ENCODE data around the gene FOXD1.
"Not testable (repeated sequence)": the region's sequence is repeated elsewhere in the genome, so short reads cannot be mapped to it uniquely, and the experiment has no call there.

FOXD1 gene

GRCh38 chr5:73448463-73449136, at the start of gene FOXD1:
FOXD1 (minus strand) TSS chr5:73448777; CDS start chr5:73448362, 415 bp downstream.
- DNase-seq (ENCODE audit: low spot score), result peak; percentile 96

- no peak for DNase-seq (ENCODE audit: low spot score)
Observed at GRCh38 chr5:73497497-73498056, 49.0 kb upstream of the FOXD1 start.

DNA sequence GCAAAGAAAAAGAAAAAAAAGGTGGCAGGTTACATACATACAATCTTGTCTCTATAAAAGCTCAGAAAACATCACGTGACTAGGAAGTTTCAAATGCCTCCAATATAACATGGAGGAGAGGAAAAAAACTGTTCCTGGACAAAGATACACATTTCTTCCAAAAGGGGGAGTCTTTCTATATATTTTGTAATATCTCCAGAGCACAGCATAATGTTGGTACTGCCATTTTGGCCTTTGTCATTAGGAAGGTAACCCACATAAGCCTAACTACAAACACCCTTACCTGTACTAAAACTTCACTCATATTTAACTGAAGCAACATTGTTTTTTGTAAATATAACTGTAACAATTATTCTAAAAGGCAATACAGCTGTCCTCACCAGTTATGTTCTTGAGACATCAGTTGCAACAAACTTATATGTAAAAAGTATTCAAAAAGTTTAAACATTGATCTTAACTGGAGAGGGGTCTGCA, 48.4 kb upstream of the FOXD1 start:
- DNase-seq (ENCODE audit: low spot score), result peak; percentile 80

GRCh38 chr5:73495772-73496335, 47.3 kb upstream of the FOXD1 start:
- no peak for DNase-seq (ENCODE audit: low spot score)

- DNase-seq (ENCODE audit: low spot score), result no peak
Observed at GRCh38 chr5:73494721-73495120, 46.1 kb upstream of the FOXD1 start.

DNA sequence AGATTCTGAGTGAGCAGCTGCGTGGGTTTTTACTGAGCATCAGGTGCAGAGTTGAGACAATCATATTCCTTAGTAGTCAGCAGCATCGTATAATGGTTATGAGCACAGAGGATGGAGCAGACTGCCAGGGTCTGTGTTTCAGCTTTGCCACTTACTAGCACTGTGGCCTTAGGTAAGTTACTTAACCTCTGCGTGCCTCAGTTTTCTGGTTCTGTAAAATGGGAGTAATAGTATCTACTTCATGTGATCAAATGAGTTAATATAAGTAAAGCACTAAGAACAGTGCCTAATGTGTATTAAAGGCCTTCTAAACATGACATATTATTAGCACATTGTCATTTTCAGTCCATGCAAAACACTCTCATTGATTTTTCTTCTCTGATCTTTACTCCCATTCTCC, 44.8 kb upstream of the FOXD1 start:
- no peak for DNase-seq (ENCODE audit: low spot score)

- no peak for DNase-seq (ENCODE audit: low spot score)
Observed at GRCh38 chr5:73491155-73491554, 42.6 kb upstream of the FOXD1 start.

DNA sequence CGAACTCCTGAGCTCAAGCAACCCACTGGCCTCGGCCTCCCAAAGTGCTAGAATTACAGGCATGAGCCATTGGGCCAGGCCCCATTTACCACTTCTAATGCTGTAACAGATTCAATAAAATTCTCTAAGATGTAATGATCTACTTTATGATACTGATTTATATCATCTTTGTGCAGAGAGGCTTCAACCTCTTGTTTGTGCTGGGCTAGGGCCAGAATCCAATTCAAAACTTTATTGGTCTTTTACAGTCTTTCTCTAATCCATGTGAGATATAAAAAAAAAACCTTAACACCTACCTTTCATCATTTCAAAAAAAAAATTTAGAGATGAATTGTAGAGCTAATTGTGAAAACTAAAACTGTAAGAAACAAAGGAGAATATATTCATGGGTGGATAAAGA, 41.5 kb upstream of the FOXD1 start:
- no peak for DNase-seq (ENCODE audit: low spot score)

DNA sequence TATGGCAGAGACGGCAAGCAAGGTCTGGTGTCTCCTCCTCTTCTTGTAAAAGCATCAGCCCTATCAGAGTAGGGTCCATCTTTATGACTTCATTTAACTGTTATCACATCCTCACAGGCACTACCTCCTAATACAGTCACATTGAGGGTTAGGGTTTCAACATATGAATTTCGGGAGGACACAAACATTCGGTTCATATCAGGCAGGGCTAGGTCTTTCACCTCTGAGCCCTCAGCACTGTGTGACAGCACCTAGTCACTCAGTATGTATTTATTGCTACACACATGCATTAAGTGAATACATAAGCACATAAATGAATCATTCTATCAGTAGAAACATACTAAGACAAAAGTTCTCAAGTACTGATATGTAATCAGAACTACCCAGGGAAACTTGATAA, 40.2 kb upstream of the FOXD1 start:
- DNase-seq (ENCODE audit: low spot score), result no peak

DNA sequence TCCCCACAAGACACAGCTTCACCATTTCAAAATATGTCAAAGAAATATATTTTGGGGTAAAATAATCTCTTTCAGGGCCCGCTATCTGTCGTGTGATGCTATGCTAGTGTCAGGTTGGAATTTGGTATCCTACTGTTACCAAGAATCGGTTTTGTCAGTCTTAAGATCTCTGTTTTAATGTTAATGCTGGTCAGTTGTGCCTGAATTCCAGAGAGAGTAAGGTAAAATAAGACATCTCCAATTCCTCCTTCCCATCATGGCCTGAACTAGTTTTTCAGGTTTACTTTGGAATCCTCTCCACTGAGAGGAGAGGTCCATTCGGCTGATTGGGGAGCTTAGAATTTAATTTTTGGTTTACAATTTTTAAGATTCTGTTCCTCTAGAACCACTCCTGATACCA, 39.2 kb upstream of the FOXD1 start:
- DNase-seq (ENCODE audit: low spot score), result no peak

DNA sequence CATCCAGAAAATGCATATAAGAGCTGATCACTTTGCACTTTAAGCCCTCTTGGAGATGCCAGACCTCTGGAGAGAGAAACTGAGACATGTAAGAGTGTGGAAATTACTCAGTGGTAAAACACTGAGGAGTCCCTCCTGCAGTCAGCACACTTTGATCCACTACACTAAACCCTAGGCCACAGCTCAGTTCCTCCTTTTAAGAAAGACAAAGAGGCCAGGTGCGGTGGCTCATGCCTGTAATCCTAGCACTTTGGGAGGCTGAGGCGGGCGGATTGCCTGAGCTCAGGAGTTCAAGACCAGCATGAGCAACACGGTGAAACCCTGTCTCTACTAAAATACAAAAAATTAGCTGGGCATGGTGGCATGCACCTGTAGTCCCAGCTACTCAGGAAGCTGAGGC, 38.7 kb upstream of the FOXD1 start:
- not testable (repeated sequence) for DNase-seq (ENCODE audit: low spot score)

DNA sequence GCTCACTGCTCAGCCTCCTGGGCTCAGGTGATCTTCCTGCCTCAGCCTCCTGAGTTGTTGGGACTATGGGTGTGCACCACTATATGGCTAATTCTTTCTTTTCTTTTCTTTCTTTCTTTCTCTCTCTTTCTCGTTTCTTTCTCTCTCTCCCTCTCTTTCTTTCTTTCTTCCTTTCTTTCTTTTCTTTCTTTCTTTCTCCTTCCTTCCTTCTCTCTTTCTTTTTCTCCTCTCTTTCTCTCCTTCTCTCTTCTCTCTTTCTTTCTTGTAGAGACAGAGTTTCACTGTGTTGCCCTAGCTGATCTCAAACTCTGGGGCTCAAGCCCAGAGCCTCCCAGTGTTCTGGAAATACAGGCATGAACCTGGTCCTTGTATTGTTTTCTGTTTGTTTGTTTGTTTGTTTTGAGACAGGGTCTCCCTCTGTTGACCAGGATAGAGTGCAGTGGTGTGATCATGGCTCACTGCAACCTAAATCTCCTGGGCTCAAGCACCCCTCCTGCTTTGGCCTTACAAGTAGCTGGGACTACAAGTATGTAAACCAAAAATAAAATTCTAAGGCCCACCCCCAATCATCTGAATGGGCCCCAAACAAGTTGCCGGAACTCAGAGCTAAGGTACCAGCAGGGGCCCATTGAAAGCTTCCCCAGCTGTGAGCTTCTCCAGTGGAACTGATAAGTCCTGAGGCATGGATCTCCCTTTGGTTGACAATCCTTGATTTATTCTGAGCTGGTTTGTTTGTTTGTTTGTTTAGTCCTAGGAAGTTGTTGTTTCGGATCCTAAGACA, 37.7 kb upstream of the FOXD1 start:
- DNase-seq (ENCODE audit: low spot score), result no peak

GRCh38 chr5:73485715-73486114, 37.1 kb upstream of the FOXD1 start:
- no peak for DNase-seq (ENCODE audit: low spot score)

DNA sequence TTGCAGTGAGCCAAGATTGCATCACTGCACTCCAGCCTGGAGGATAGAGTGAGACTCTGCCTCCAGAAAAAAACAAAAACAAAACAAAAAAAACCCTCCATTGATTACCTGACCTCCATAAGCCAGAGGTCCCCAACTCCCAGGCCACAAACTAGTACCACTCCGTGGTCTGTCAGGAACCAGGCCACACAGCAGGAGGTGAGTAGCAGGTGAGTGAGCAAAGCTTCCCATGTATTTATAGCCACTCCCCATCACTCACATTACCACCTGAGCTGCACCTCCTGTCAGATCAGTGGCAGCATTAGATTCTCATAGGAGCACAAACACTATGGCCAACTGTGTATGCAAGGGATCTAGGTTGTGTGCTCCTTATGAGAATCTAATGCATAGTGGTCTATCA, 35.9 kb upstream of the FOXD1 start:
- no peak for DNase-seq (ENCODE audit: low spot score)

DNA sequence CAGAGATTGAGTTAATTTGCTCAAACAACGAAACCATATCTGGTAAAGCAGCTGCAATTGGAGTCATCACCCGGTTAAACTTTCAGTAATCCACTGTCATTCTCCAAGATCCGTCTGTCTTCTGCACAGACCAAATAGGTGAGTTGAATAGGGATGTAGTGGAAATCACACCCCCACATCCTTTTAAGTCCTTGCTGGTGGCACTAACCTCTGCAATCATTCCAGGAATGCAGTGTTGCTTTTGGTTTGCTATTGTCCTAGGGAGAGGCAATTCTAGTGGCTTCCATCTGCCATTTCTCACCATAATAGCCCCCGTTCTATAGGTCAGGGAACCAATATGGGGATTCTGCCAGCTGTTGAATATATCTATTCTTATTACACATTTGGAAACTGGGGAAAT, 35.1 kb upstream of the FOXD1 start:
- DNase-seq (ENCODE audit: low spot score), result no peak

DNA sequence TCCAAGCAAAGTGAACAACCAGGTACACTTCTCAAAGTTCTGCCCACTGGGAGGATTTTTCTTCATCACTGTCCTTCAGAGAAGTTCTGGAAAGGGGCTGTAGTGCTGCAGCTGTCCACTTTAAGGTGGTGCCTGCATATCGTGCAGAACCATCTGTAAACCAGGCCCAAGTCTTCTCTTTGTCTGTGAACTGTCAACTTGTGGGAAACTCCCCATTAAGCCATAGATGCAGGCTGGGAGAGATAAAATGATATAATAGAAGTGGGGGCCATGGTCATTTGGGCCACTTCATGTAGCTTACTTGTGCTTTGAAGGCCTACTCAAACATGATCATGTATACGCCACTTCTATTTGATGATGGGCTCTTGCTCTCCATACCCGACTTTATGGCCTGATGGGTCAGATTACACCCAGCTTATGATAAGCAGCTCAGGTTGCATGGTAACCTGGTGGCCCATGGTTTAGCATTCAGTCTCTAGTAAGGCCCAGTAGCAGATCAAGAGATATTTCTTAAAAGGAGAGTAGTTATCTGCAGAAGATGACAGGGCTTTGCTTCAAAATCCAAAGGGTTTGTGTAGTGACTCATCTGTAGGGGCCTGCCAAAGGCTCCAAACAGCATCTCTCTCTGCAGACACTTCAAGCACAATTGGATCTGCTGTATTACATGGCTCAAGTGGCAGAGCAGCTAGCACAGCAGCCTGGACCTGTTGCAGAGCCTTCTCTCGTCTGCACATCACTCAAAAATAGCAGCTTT, 34.0 kb upstream of the FOXD1 start:
- DNase-seq (ENCODE audit: low spot score), result no peak

DNA sequence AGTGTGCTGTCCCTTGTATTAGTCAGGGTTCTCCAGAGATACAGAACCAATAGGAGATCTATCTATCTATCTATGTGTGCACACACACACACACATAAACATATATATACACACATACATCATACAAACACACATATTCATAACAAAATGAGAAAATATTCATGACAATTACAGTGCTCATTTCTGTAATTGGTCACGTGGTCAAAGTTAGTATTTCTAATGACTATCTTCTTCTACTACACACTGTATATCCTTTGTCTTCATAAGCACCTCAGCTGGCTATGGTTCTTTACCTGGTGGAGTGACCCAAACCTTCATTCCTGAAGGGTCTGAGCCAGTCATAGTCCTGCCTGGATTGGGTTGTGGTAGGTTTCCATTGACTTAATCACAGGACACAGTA, 31.9 kb upstream of the FOXD1 start:
- no peak for DNase-seq (ENCODE audit: low spot score)

- DNase-seq (ENCODE audit: low spot score), result no peak
Observed at GRCh38 chr5:73472116-73472515, 23.5 kb upstream of the FOXD1 start.

GRCh38 chr5:73471654-73472053, 23.1 kb upstream of the FOXD1 start:
- DNase-seq (ENCODE audit: low spot score), result no peak

DNA sequence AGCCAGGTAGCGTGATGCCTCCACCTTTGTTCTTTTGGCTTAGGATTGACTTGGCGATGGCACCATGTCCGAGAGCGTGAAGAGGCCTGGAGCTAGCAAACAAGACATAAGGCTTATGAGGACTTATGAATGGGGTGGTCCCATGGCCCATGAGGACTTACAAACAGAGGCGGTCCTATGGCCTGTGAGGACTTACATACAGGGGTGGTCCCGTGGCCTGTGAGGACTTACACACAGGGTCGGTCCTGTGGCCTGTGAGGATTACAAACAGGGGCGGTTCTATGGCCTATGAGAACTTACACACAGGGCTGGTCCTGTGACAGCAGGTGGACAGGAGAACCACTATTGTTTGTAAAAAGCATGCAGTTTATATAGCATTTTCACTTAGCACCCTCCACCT, 21.3 kb upstream of the FOXD1 start:
- no peak for DNase-seq (ENCODE audit: low spot score)

- not testable (repeated sequence) for DNase-seq (ENCODE audit: low spot score)
Observed at GRCh38 chr5:73468638-73469037, 20.1 kb upstream of the FOXD1 start.

Measured in kidney tubule cell (primary cell).